SIG-M5 treated with dmso at 0.1 percent for 504 hours (cell line): ENCODE results near the gene TAPBP.

ENCODE experiments used
- DNase-seq: peaks from one replicate; lab custom pipeline; 2025; ENCODE audit not compliant: unreplicated experiment; lab: John Stamatoyannopoulos, UW

The TAPBP gene

GRCh38 chr6:33249732-33250630 is 63.9 kb downstream of the TAPBP start:
- no peak for DNase-seq
